H9 (cell line): ENCODE data around the gene INTS7. TPM values are rescaled to one million over a fixed set of nuclear protein-coding genes. Genes with fewer than 3 reads are reported as not detected.

Source experiments
- DNase-seq: peaks from one replicate; pipeline ENCODE4 v3.0.0-alpha.2; 2017
- H2AFZ ChIP-seq: one replicate; pipeline ENCODE4 v1.6.1; 2013; ENCODE audit warnings: mild to moderate bottlenecking, low read length, control low read depth, moderate library complexity
- H2AK5ac ChIP-seq: 2 replicates; pipeline ENCODE4 v1.6.1; 2013; ENCODE audit warnings: low read length, control low read depth, mixed read lengths; ENCODE audit not compliant: insufficient read length
- H2BK120ac ChIP-seq: one replicate; pipeline ENCODE4 v1.6.1; 2013; ENCODE audit warnings: low read depth, mild to moderate bottlenecking, low read length, control low read depth, inconsistent platforms; ENCODE audit not compliant: poor library complexity, severe bottlenecking
- H2BK12ac ChIP-seq: 2 replicates; pipeline ENCODE4 v1.6.1; 2013; ENCODE audit warnings: low read length, control low read depth, mixed read lengths, low read depth; ENCODE audit not compliant: insufficient read length
- H2BK15ac ChIP-seq: 2 replicates; pipeline ENCODE4 v1.6.1; 2013; ENCODE audit warnings: low read depth, low read length, control low read depth
- H2BK20ac ChIP-seq: one replicate; pipeline ENCODE4 v1.6.1; 2013; ENCODE audit warnings: low read depth, mild to moderate bottlenecking, low read length, control low read depth, inconsistent platforms; ENCODE audit not compliant: poor library complexity, severe bottlenecking
- H2BK5ac ChIP-seq: 2 replicates; pipeline ENCODE4 v1.6.1; 2013; ENCODE audit warnings: low read length, control low read depth, mixed read lengths; ENCODE audit not compliant: insufficient read length
- H3K14ac ChIP-seq: 2 replicates; pipeline ENCODE4 v1.6.1; 2013; ENCODE audit warnings: low read length, control low read depth; ENCODE audit not compliant: insufficient read depth
- H3K18ac ChIP-seq: 2 replicates; pipeline ENCODE4 v1.6.1; 2013; ENCODE audit warnings: low read depth, mild to moderate bottlenecking, mixed read lengths, low read length, control low read depth; ENCODE audit not compliant: insufficient read length
- H3K23ac ChIP-seq: 2 replicates; pipeline ENCODE4 v1.6.1; 2013; ENCODE audit warnings: low read length, control low read depth, mixed read lengths, low read depth; ENCODE audit not compliant: insufficient read length
- H3K23me2 ChIP-seq: 2 replicates; pipeline ENCODE4 v1.6.1; 2013; ENCODE audit warnings: low read depth, mild to moderate bottlenecking, mixed read lengths, low read length, control low read depth; ENCODE audit not compliant: insufficient read length, poor library complexity, severe bottlenecking
- H3K27ac ChIP-seq: 2 replicates; pipeline ENCODE4 v1.5.1; 2013; ENCODE audit warnings: low read length, control low read depth, mixed read lengths, low read depth; ENCODE audit not compliant: insufficient read length
- H3K27me3 ChIP-seq: 2 replicates; pipeline ENCODE4 v1.6.1; 2013; ENCODE audit warnings: low read length, control low read depth, inconsistent platforms; ENCODE audit not compliant: insufficient read depth
- H3K4ac ChIP-seq: 2 replicates; pipeline ENCODE4 v1.6.1; 2013; ENCODE audit warnings: low read depth, mild to moderate bottlenecking, control low read depth, inconsistent platforms, low read length, moderate library complexity
- H3K4me1 ChIP-seq: 2 replicates; pipeline ENCODE4 v1.6.1; 2013; ENCODE audit warnings: low read length, control low read depth, inconsistent platforms; ENCODE audit not compliant: insufficient read depth
- H3K4me2 ChIP-seq: 2 replicates; pipeline ENCODE4 v1.6.1; 2013; ENCODE audit warnings: low read length, control low read depth, mixed read lengths; ENCODE audit not compliant: insufficient read length, insufficient read depth
- H3K56ac ChIP-seq: 2 replicates; pipeline ENCODE4 v1.6.1; 2013; ENCODE audit warnings: low read depth, mild to moderate bottlenecking, mixed read lengths, low read length, control low read depth; ENCODE audit not compliant: insufficient read length
- H3K79me1 ChIP-seq: 2 replicates; pipeline ENCODE4 v1.6.1; 2013; ENCODE audit warnings: low read depth, mild to moderate bottlenecking, moderate library complexity, low read length, control low read depth, inconsistent platforms; ENCODE audit not compliant: insufficient read depth, poor library complexity, severe bottlenecking
- H3K79me2 ChIP-seq: 2 replicates; pipeline ENCODE4 v1.6.1; 2013; ENCODE audit warnings: low read length, control low read depth, inconsistent platforms; ENCODE audit not compliant: insufficient read depth
- H3K9ac ChIP-seq: 2 replicates; pipeline ENCODE4 v1.6.1; 2013; ENCODE audit warnings: low read length, control low read depth, mixed read lengths; ENCODE audit not compliant: insufficient read length; ENCODE audit errors: extremely low read depth
- H3K9me3 ChIP-seq: one replicate; pipeline ENCODE4 v1.6.1; 2013; ENCODE audit warnings: low read depth, low read length, inconsistent platforms; ENCODE audit not compliant: control insufficient read depth
- H3T11ph ChIP-seq: one replicate; pipeline ENCODE4 v1.6.1; 2013; ENCODE audit warnings: mild to moderate bottlenecking, low read length, control low read depth, inconsistent platforms
- H4K20me1 ChIP-seq: one replicate; pipeline ENCODE4 v1.6.1; 2013; ENCODE audit not compliant: control insufficient read depth, insufficient read length, insufficient read depth
- H4K5ac ChIP-seq: 2 replicates; pipeline ENCODE4 v1.6.1; 2013; ENCODE audit warnings: low read depth, mild to moderate bottlenecking, mixed read lengths, low read length, control low read depth; ENCODE audit not compliant: insufficient read length
- H4K8ac ChIP-seq: replicated peaks from 2 replicates; pipeline ENCODE4 v1.6.1; 2013; ENCODE audit warnings: low read length, control low read depth, mixed read lengths, low read depth; ENCODE audit not compliant: insufficient read length
- H4K91ac ChIP-seq: 2 replicates; pipeline ENCODE4 v1.6.1; 2013; ENCODE audit warnings: low read depth, mild to moderate bottlenecking, moderate library complexity, mixed read lengths, low read length, control low read depth; ENCODE audit not compliant: insufficient read length
- H3K27ac Mint-ChIP-seq, 3 experiments: 2 replicates in 2 of 3; 3 replicates in 1 of 3; pipeline ENCODE4 v1.8.0; 2020 to 2021; ENCODE audit warnings: mixed read lengths in 3 of 3, mild to moderate bottlenecking in 1 of 3, moderate library complexity in 1 of 3
- H3K27me3 Mint-ChIP-seq: 2 replicates; pipeline ENCODE4 v1.8.0; 2021; ENCODE audit warnings: low read depth, mild to moderate bottlenecking, moderate library complexity, mixed read lengths
- H3K36me3 Mint-ChIP-seq, 3 experiments: 2 replicates in 2 of 3; 3 replicates in 1 of 3; pipeline ENCODE4 v1.8.0; 2020 to 2021; ENCODE audit warnings: low read depth in 3 of 3, mixed read lengths in 3 of 3; ENCODE audit not compliant: insufficient read depth in 1 of 3
- H3K4me1 Mint-ChIP-seq, 2 experiments: 2 replicates each; pipeline ENCODE4 v1.8.0; 2020; ENCODE audit warnings: mixed read lengths in 2 of 2
- H3K4me3 Mint-ChIP-seq, 2 experiments: 2 replicates in 1 of 2; 3 replicates in 1 of 2; pipeline ENCODE4 v1.8.0; 2020 to 2021; ENCODE audit warnings: mild to moderate bottlenecking in 2 of 2, mixed read lengths in 2 of 2, moderate library complexity in 1 of 2
- H3K9me3 Mint-ChIP-seq, 2 experiments: 2 replicates in 1 of 2; 3 replicates in 1 of 2; pipeline ENCODE4 v1.8.0; 2020; ENCODE audit warnings: mild to moderate bottlenecking in 2 of 2, mixed read lengths in 2 of 2, moderate library complexity in 1 of 2
- CTCF ChIP-seq: fragments of 200-600 bp; sonication (generic); conservative IDR thresholded peaks from 3 replicates; pipeline ENCODE4 v1.8.0; 2021; ENCODE audit warnings: antibody characterized with exemption, mild to moderate bottlenecking
- WGBS: extraction: QIAGEN DNeasy Blood & Tissue Kit; methylation state at CpG from one replicate; pipeline ENCODE4 v1.1.7; 2013; ENCODE audit warnings: missing lambda C conversion rate, low lambda C conversion rate, mixed read lengths; ENCODE audit not compliant: insufficient read length; ENCODE audit errors: extremely low coverage; 5-methylcytosine and 5-hydroxymethylcytosine counted together
- total RNA-seq: library from RNA; stranded (reverse); gene quantifications from 2 replicates; pipeline ENCODE4 v1.2.1, GENCODE V29; 2021

Gene INTS7
- total RNA-seq, 1 experiment from 2014 or later, result 32.3 TPM

- Histone ChIP-seq H3K56ac (no peak overlapping the region), H2BK12ac (no peak overlapping the region), H3K4me1 (peaks cover 4% of the 10 kb centered on the region; the same call in 1 of the 2 replicates), H3K9ac (no peak overlapping the region), H3K79me2 (no peaks in the 10 kb centered on the region), H2BK5ac (no peak overlapping the region), H3K4ac (no peak overlapping the region), H2BK120ac (no peak overlapping the region), H2BK20ac (no peak overlapping the region), H3K27me3 (no peaks in the 10 kb centered on the region), H4K20me1 (no peaks in the 10 kb centered on the region), H2BK15ac (no peak overlapping the region), H4K91ac (no peak overlapping the region), H3K23me2 (no peaks in the 10 kb centered on the region), H2AK5ac (no peak overlapping the region), H3K4me2 (no peak overlapping the region), H3K14ac (no peak overlapping the region; the same call in 1 of the 2 replicates), H3K27ac (no peak overlapping the region), H3K79me1 (no peaks in the 10 kb centered on the region), H3K9me3 (no peaks in the 10 kb centered on the region), H2AFZ (no peak overlapping the region), H3K23ac (no peak overlapping the region), H3K18ac (no peak overlapping the region), H4K8ac (no peak overlapping the region), H3T11ph (no peak overlapping the region), H4K5ac (no peak overlapping the region)
- Mint-ChIP-seq H3K27ac (no peak overlapping the region), H3K4me1 (peaks cover 24 to 27% of the 10 kb centered on the region in 2 experiments), H3K36me3 (no peaks in the 10 kb centered on the region; a peak in 1 of 7 replicates), H3K4me3 (no peak overlapping the region), H3K9me3 (no peaks in the 10 kb centered on the region), H3K27me3 (no peaks in the 10 kb centered on the region; the same call in 1 of the 2 replicates)
- TF ChIP-seq CTCF, result no peak
- no CpG with 5 or more reads among the region's 7 CpGs for WGBS
- DNase-seq, result no peak
Measured at GRCh38 chr1:211933946-211934714, 101.2 kb downstream of the INTS7 start.
